ENCODE results near the gene KIFC3. TPM values are rescaled to one million over a fixed set of nuclear protein-coding genes. Genes with fewer than 3 reads are reported as not detected.

Gene KIFC3
- total RNA-seq, 4 donors from 2014 or later: 50.9 to 87.0 (median 60.2) TPM

DNA sequence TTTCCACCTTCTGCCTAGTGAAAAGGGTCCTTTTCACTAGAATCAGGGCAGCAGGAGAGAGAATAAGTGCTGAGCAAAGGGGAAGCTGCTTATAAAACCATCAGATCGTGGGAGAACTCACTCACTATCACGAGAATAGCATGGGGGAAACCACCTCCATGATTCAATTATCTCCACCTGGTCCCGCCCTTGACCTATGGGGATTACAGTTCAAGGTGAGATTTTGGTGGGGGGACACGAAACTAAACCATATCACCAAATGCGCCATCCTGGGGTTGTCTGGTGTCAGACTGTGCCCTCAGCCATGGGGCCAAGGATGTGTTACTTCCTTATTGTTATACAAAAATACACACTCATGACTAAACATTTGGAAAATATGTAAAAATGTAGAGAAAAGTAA, 77.1 kb downstream of the KIFC3 start:
- Histone ChIP-seq H3K9me3 (no peaks in the 10 kb centered on the region), H3K4me1 (no peaks in the 10 kb centered on the region), H3K27me3 (no peaks in the 10 kb centered on the region), H3K27ac (no peak overlapping the region), H3K36me3 (no peaks in the 10 kb centered on the region), H3K4me3 (no peak overlapping the region)
- DNase-seq (ENCODE audit: low spot score in 2 of 2): no peak
- TF ChIP-seq POLR2A (IDR thresholded peaks at IDR 0.05) (no peak), CTCF (IDR thresholded peaks at IDR 0.05) (no peak), EP300 (IDR thresholded peaks at IDR 0.05) (no peak)
- 67 to 70% methylated on average over 5 of the region's 5 CpGs for WGBS, 2 donors

DNA sequence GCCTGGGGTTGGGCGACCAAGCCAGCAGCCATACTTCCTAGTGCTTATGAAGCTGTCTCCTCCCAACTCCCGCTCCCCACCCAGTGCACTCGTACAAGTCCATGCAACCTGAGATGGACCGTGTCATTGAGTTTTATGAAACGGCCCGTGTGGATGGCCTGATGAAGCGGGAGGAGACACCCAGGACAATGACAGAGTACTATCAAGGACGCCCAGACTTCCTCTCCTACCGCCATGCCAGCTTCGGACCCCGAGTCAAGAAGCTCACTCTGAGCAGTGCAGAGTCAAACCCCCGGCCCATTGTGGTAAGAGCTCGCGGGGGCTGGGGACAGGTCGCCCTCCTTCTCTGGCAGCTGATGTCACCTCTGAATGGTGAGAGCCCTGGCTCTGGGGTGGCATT, 77.8 kb downstream of the KIFC3 start:
- DNase-seq (ENCODE audit: low spot score in 2 of 2): no peak
- no peaks in the 10 kb centered on the region for H3K4me1 ChIP-seq
- no peaks in the 10 kb centered on the region for H3K27me3 ChIP-seq
- no peaks in the 10 kb centered on the region for H3K36me3 ChIP-seq
- no peak overlapping the region for H3K4me3 ChIP-seq
- no peaks in the 10 kb centered on the region for H3K9me3 ChIP-seq
- no peak overlapping the region for H3K27ac ChIP-seq
- TF ChIP-seq EP300 (IDR thresholded peaks at IDR 0.05) (no peak), POLR2A (IDR thresholded peaks at IDR 0.05) (no peak)
- 57 to 80% methylated on average over 9 to 15 of the region's 15 CpGs for WGBS, 2 donors

- Histone ChIP-seq H3K4me1 (no peaks in the 10 kb centered on the region), H3K36me3 (no peaks in the 10 kb centered on the region), H3K9me3 (no peaks in the 10 kb centered on the region), H3K27me3 (no peaks in the 10 kb centered on the region), H3K27ac (no peak overlapping the region), H3K4me3 (no peak overlapping the region)
- TF ChIP-seq CTCF (IDR thresholded peaks at IDR 0.05) (no peak), EP300 (IDR thresholded peaks at IDR 0.05) (no peak), POLR2A (IDR thresholded peaks at IDR 0.05) (no peak)
- 56 to 57% methylated on average over 7 of the region's 7 CpGs for WGBS, 2 donors
- no peak for DNase-seq (ENCODE audit: low spot score in 2 of 2)
These were observed 79.1 kb downstream of the KIFC3 start for GRCh38 chr16:57723170-57723569.

DNA sequence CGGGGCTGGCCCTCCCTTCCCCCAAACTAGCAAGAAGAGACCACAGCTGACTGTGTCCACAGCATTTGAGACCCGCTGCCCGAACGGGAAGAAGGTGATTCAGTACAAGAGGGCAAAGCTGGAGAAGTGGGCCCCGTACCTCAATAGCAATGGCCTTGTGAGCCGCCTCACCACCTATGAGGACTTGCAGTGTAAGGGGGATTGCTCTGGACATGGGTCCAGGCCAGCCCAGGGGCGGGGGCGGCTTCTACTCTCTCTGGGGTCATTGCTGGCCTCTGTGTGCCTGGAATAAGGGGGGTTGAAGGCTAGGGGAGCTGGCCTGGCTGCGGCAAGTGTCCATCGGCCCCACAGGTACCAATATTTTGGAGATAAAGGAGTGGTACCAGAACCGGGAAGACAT, 79.6 kb downstream of the KIFC3 start:
- Histone ChIP-seq H3K4me3 (no peak overlapping the region), H3K4me1 (no peaks in the 10 kb centered on the region), H3K9me3 (no peaks in the 10 kb centered on the region), H3K27ac (no peak overlapping the region), H3K27me3 (no peaks in the 10 kb centered on the region), H3K36me3 (no peaks in the 10 kb centered on the region)
- no peak for DNase-seq (ENCODE audit: low spot score in 2 of 2)
- TF ChIP-seq POLR2A (IDR thresholded peaks at IDR 0.05) (no peak), CTCF (IDR thresholded peaks at IDR 0.05) (no peak), EP300 (IDR thresholded peaks at IDR 0.05) (no peak)
- 76 to 77% methylated on average over 11 of the region's 11 CpGs for WGBS, 2 donors

DNA sequence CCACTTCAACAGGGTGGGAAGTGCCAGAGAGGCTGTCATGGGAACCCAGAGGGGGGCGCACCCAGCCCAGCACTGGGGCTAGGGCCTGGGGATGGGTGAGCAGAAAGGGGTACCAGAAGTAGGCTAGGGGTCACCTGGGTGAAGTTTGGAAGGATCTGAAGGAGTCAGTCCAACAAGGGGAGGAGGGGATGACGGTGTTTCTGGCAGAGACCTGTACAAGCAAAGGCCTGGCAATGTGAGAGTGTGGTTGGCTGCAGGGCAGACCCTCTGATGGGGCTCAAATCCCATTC, 80.1 kb downstream of the KIFC3 start:
- TF ChIP-seq CTCF (IDR thresholded peaks at IDR 0.05): no peak
- TF ChIP-seq POLR2A (IDR thresholded peaks at IDR 0.05): no peak
- TF ChIP-seq EP300 (IDR thresholded peaks at IDR 0.05): no peak
- H3K4me1 ChIP-seq: no peaks in the 10 kb centered on the region
- no peaks in the 10 kb centered on the region for H3K27me3 ChIP-seq
- no peak overlapping the region for H3K4me3 ChIP-seq
- 86 to 94% methylated on average over 2 of the region's 2 CpGs for WGBS, 2 donors
- DNase-seq (ENCODE audit: low spot score in 2 of 2): no peak
- no peaks in the 10 kb centered on the region for H3K36me3 ChIP-seq
- H3K9me3 ChIP-seq: no peaks in the 10 kb centered on the region
- H3K27ac ChIP-seq: no peak overlapping the region
